Measurements from ENCODE around the gene ASPDH. TPM values are rescaled to one million over a fixed set of nuclear protein-coding genes. Genes with fewer than 3 reads are reported as not detected.

ASPDH gene
- polyA plus RNA-seq, 2 donors = not detected

DNA sequence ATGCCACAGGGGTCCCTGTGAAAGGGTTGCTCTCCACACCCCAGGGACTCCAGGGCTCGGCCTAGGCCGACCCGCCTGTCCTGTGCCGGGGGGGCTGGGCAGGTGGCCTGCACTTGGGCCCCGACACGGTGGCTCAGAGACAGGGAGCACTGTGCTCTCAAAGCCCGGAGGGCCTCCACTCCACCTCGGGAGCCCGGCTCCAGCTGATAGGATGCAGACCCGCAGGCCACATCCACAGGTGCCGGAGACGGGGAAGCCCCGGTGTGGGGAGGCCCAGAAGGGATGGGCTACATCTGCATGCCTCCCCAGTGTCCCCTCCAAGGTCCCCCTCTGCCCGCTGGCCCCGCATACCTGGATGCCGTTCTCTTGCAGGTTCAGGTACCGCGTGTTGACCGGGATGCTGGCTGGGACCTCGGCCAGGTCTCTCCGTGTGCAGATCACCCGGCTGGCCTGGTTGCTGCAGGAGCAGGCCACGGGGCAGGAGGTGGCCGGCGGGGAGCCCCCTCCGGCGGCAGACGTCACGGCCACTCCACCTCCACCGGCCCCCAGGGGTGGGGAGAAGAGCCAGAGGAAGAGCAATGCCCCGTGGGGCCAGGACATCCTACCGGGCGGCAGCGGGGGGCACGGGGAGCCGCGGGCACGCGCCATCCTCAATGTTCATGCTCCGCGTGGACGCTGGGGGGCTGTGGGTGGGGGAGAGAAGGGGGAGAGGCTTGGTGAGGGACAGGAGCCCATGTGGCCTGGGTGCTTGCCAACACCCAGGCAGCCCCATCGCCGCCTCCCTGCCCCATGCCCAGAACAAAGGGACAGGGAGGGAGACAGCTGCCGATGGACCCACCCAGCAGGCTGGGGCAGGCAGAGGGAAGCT, 34.7 kb upstream of the ASPDH start:
- Histone ChIP-seq H3K36me3 (ENCODE audit: control insufficient read depth in 2 of 2, insufficient read depth in 2 of 2, low read length in 1 of 2) (no peaks in the 10 kb centered on the region), H3K9me3 (ENCODE audit: control insufficient read depth in 2 of 2, insufficient read depth in 1 of 2, low read depth in 1 of 2, low read length in 1 of 2) (no peaks in the 10 kb centered on the region), H3K4me1 (ENCODE audit: control insufficient read depth in 2 of 2, insufficient read depth in 2 of 2, low read length in 1 of 2) (peaks cover 2% of the 10 kb centered on the region in 2 donors), H3K27ac (ENCODE audit: low read depth in 2 of 2, low read length in 1 of 2) (no peak overlapping the region), H3K4me3 (ENCODE audit: low read depth in 1 of 2, low read length in 2 of 2) (no peak overlapping the region), H3K27me3 (ENCODE audit: control insufficient read depth in 1 of 2, insufficient read depth in 2 of 2, low read length in 2 of 2) (peaks cover 0 to 3% of the 10 kb centered on the region in 2 donors)
- WGBS, 2 donors = 69 to 72% methylated on average over 42 to 45 of the region's 45 CpGs

DNA sequence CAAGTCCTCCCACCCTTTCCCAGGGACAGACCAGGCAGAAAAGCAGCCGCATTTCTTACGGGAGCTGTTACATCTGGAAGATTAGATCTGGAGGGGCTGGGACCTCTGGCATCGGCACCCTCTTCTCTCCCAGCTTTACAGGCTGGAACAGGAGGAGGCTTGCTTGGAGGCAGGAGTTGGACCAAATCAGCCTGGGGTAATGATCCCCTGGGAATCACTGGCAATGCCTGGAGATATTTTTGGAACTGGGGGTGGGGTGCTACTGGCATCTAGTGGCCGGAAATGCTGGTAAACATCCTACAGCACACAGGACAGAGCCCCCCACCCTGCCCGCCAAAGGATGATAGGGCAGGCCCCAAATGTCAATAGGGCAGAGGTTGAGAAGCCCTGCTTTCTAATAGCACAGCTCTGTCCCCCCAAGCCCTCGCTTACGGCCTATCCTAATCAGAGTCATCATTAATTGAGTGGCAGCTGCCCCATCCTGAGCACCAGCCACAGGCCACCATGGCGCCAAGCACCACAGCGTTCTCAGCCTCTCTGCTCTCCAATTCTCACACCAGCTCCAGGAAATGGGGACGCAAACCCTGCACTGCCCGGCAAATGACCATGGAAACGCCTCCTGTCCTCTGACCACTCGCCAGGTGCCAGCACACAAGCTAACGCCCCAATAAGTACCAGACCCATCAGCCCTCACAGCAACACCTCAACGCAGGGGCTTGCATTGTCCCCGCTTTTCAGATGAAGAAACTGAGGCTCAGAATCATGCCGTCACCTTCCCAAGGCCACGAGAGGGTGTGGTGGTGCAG, 33.9 kb upstream of the ASPDH start:
- Histone ChIP-seq H3K4me3 (ENCODE audit: low read depth in 1 of 2, low read length in 2 of 2) (no peak overlapping the region), H3K36me3 (ENCODE audit: control insufficient read depth in 2 of 2, insufficient read depth in 2 of 2, low read length in 1 of 2) (no peaks in the 10 kb centered on the region), H3K27ac (ENCODE audit: low read depth in 2 of 2, low read length in 1 of 2) (no peak overlapping the region), H3K9me3 (ENCODE audit: control insufficient read depth in 2 of 2, insufficient read depth in 1 of 2, low read depth in 1 of 2, low read length in 1 of 2) (no peaks in the 10 kb centered on the region), H3K27me3 (ENCODE audit: control insufficient read depth in 1 of 2, insufficient read depth in 2 of 2, low read length in 2 of 2) (peaks cover 0 to 3% of the 10 kb centered on the region in 2 donors), H3K4me1 (ENCODE audit: control insufficient read depth in 2 of 2, insufficient read depth in 2 of 2, low read length in 1 of 2) (peaks cover 2% of the 10 kb centered on the region in 2 donors)
- 60 to 61% methylated on average over 18 of the region's 18 CpGs for WGBS, 2 donors

DNA sequence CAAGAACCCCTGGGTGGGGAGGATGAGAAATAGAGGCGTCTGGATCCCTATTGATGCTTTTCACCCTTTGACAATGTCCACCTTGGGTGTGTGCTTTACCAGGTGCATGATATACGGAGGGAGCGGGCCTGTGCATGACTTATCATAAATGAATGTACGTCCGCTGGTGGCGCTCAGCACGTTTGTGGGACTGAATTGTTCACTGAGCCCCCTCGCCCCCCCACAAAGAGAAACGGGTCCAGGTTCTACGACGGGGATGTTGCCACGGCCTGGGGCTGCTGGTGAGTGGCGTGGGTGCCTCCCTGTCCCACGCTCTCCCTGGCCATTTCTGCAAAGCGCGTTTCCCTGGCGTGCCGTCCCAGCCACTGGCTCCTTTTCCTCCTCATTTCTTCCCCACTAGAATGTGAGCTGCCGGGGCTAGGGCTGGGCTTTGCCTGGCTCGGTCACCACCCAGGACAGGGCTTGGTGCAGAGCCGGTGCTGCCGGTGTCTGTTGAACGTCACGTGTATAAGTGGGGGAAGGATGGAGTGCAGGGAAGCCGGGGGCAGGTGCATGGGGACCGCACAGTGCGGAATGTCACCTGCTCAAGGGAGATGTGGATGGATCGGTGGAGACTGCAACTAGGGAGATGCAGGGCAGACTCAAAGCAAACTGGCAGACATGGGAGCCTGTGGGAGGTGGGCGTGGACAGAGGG, 33.0 kb upstream of the ASPDH start:
- 56 to 59% methylated on average over 29 of the region's 29 CpGs for WGBS, 2 donors
- no peak overlapping the region for H3K27ac ChIP-seq (ENCODE audit: low read depth in 2 of 2, low read length in 1 of 2)
- no peaks in the 10 kb centered on the region for H3K36me3 ChIP-seq (ENCODE audit: control insufficient read depth in 2 of 2, insufficient read depth in 2 of 2, low read length in 1 of 2)
- H3K27me3 ChIP-seq (ENCODE audit: control insufficient read depth in 1 of 2, insufficient read depth in 2 of 2, low read length in 2 of 2) = peaks cover 0 to 3% of the 10 kb centered on the region in 2 donors
- H3K9me3 ChIP-seq (ENCODE audit: control insufficient read depth in 2 of 2, insufficient read depth in 1 of 2, low read depth in 1 of 2, low read length in 1 of 2) = no peaks in the 10 kb centered on the region
- H3K4me1 ChIP-seq (ENCODE audit: control insufficient read depth in 2 of 2, insufficient read depth in 2 of 2, low read length in 1 of 2) = peaks cover 0 to 2% of the 10 kb centered on the region in 2 donors
- no peak overlapping the region for H3K4me3 ChIP-seq (ENCODE audit: low read depth in 1 of 2, low read length in 2 of 2)

- 80% methylated on average over 21 of the region's 21 CpGs for WGBS, 2 donors
Observed at GRCh38 chr19:50542943-50543342, 29.2 kb upstream of the ASPDH start.

DNA sequence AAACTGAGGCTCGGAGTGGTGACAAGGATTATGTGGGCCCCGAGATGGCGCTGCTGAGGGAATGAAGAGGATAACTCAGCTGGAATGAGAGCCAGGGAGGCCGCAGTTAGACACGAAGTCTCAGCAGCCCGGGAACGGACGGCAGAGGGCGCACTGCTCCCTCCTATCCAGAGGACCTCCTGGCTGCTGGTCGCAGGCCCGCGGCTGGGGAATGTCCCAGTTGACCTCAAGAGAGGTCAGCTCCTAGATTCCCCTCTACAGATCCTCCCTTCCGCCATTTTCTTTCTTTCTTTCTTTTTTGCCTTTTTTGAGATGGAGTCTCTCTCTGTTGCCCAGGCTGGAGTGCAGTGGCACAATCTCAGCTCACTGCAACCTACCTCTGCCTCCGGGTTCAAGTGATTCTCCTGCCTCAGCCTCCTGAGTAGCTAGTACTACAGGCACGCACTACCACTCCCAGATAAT, 24.1 kb upstream of the ASPDH start:
- no peaks in the 10 kb centered on the region for H3K4me1 ChIP-seq (ENCODE audit: control insufficient read depth in 2 of 2, insufficient read depth in 2 of 2, low read length in 1 of 2)
- H3K27ac ChIP-seq (ENCODE audit: low read depth in 2 of 2, low read length in 1 of 2) = no peak overlapping the region
- 19 to 20% methylated on average over 13 to 15 of the region's 15 CpGs for WGBS, 2 donors
- H3K27me3 ChIP-seq (ENCODE audit: control insufficient read depth in 1 of 2, insufficient read depth in 2 of 2, low read length in 2 of 2) = no peaks in the 10 kb centered on the region
- no peaks in the 10 kb centered on the region for H3K36me3 ChIP-seq (ENCODE audit: control insufficient read depth in 2 of 2, insufficient read depth in 2 of 2, low read length in 1 of 2)
- H3K9me3 ChIP-seq (ENCODE audit: control insufficient read depth in 2 of 2, insufficient read depth in 1 of 2, low read depth in 1 of 2, low read length in 1 of 2) = no peaks in the 10 kb centered on the region
- H3K4me3 ChIP-seq (ENCODE audit: low read depth in 1 of 2, low read length in 2 of 2) = no peak overlapping the region

More at GRCh38 chr19:50542943-50543342, 29.2 kb upstream of the ASPDH start:
- no peaks in the 10 kb centered on the region for H3K9me3 ChIP-seq (ENCODE audit: control insufficient read depth in 2 of 2, insufficient read depth in 1 of 2, low read depth in 1 of 2, low read length in 1 of 2)
- no peak overlapping the region for H3K27ac ChIP-seq (ENCODE audit: low read depth in 2 of 2, low read length in 1 of 2)
- no peak overlapping the region for H3K4me3 ChIP-seq (ENCODE audit: low read depth in 1 of 2, low read length in 2 of 2)
- H3K27me3 ChIP-seq (ENCODE audit: control insufficient read depth in 1 of 2, insufficient read depth in 2 of 2, low read length in 2 of 2) = no peaks in the 10 kb centered on the region
- H3K36me3 ChIP-seq (ENCODE audit: control insufficient read depth in 2 of 2, insufficient read depth in 2 of 2, low read length in 1 of 2) = no peaks in the 10 kb centered on the region
- no peaks in the 10 kb centered on the region for H3K4me1 ChIP-seq (ENCODE audit: control insufficient read depth in 2 of 2, insufficient read depth in 2 of 2, low read length in 1 of 2)

- 69 to 70% methylated on average over 18 of the region's 18 CpGs for WGBS, 2 donors
Observed at GRCh38 chr19:50537306-50537685, 23.6 kb upstream of the ASPDH start.

DNA sequence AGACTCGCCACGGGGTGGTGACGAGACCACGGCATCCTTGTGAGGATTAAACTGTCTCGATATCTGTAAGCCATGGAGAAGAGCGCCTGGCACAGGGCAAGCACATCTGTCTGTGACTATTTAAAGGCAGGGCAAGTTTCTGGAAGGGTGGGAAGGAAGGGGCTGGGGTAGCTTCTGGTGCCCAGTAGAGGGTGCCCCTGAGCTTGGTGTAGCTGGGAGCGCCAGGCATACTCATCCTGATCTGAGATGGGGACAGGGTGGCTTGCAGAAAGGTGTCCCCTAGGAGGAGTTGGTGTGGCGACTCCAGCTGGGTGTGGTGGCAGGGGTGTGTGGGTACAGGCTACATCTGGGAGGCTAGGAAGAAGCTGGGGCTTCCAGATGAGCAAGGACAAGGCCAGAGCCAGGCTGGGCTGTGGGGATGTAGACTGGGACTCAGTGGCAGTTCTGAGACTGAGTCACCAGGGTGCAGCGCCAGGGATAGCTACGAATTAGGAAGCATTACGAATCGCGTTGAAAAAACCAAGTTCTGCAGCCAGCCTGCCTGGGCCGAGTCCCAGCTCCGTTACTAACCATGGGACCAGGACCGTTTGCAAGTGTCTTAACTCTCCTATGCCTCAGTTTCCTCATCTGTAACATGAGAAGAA, 23.1 kb upstream of the ASPDH start:
- H3K27ac ChIP-seq (ENCODE audit: low read depth in 2 of 2, low read length in 1 of 2) = no peak overlapping the region
- 83 to 84% methylated on average over 16 of the region's 16 CpGs for WGBS, 2 donors
- no peaks in the 10 kb centered on the region for H3K4me1 ChIP-seq (ENCODE audit: control insufficient read depth in 2 of 2, insufficient read depth in 2 of 2, low read length in 1 of 2)
- peaks cover 0 to 2% of the 10 kb centered on the region in 2 donors for H3K27me3 ChIP-seq (ENCODE audit: control insufficient read depth in 1 of 2, insufficient read depth in 2 of 2, low read length in 2 of 2)
- H3K4me3 ChIP-seq (ENCODE audit: low read depth in 1 of 2, low read length in 2 of 2) = no peak overlapping the region
- no peaks in the 10 kb centered on the region for H3K36me3 ChIP-seq (ENCODE audit: control insufficient read depth in 2 of 2, insufficient read depth in 2 of 2, low read length in 1 of 2)
- peaks cover 0 to 6% of the 10 kb centered on the region in 2 donors for H3K9me3 ChIP-seq (ENCODE audit: control insufficient read depth in 2 of 2, insufficient read depth in 1 of 2, low read depth in 1 of 2, low read length in 1 of 2)

More at GRCh38 chr19:50537306-50537685, 23.6 kb upstream of the ASPDH start:
- H3K27me3 ChIP-seq (ENCODE audit: control insufficient read depth in 1 of 2, insufficient read depth in 2 of 2, low read length in 2 of 2) = no peaks in the 10 kb centered on the region
- H3K36me3 ChIP-seq (ENCODE audit: control insufficient read depth in 2 of 2, insufficient read depth in 2 of 2, low read length in 1 of 2) = no peaks in the 10 kb centered on the region
- H3K27ac ChIP-seq (ENCODE audit: low read depth in 2 of 2, low read length in 1 of 2) = no peak overlapping the region
- H3K4me3 ChIP-seq (ENCODE audit: low read depth in 1 of 2, low read length in 2 of 2) = no peak overlapping the region
- no peaks in the 10 kb centered on the region for H3K4me1 ChIP-seq (ENCODE audit: control insufficient read depth in 2 of 2, insufficient read depth in 2 of 2, low read length in 1 of 2)
- peaks cover 0 to 5% of the 10 kb centered on the region in 2 donors for H3K9me3 ChIP-seq (ENCODE audit: control insufficient read depth in 2 of 2, insufficient read depth in 1 of 2, low read depth in 1 of 2, low read length in 1 of 2)

DNA sequence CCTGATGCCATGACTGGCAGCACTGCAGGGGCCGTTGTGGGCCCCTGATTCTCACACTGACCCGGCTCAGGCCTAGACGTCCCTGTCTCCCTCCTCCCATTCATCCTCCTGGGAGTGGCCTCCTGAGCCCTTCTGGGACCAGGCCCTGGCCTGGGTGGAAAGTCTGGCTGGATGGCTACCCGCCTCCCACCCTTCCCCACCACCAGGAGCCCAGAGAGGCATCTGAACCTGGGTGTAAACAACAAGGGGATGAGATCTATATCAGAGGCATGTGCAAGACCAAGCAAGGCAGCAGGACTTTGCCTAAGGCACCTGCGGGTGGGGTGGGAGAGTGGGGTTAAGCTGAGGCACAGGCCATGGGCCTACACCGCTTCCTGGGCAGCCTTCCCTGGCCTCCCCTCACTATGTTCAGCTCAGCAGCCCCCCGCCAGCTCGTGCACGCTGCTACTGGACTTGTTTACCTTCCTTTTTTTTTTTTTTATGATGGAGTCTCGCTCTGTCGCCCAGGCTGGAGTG, 22.0 kb upstream of the ASPDH start:
- Histone ChIP-seq H3K9me3 (ENCODE audit: control insufficient read depth in 2 of 2, insufficient read depth in 1 of 2, low read depth in 1 of 2, low read length in 1 of 2) (peaks cover 0 to 6% of the 10 kb centered on the region in 2 donors), H3K27ac (ENCODE audit: low read depth in 2 of 2, low read length in 1 of 2) (no peak overlapping the region), H3K4me3 (ENCODE audit: low read depth in 1 of 2, low read length in 2 of 2) (no peak overlapping the region), H3K27me3 (ENCODE audit: control insufficient read depth in 1 of 2, insufficient read depth in 2 of 2, low read length in 2 of 2) (peaks cover 0 to 2% of the 10 kb centered on the region in 2 donors), H3K4me1 (ENCODE audit: control insufficient read depth in 2 of 2, insufficient read depth in 2 of 2, low read length in 1 of 2) (no peaks in the 10 kb centered on the region), H3K36me3 (ENCODE audit: control insufficient read depth in 2 of 2, insufficient read depth in 2 of 2, low read length in 1 of 2) (no peaks in the 10 kb centered on the region)
- WGBS, 2 donors = 75 to 76% methylated on average over 11 of the region's 11 CpGs

All from esophagus (tissue), 2 donors.